22Rv1 (cell line): ENCODE results near the gene CARM1.

Experiments
- H3K27ac ChIP-seq: fragments of 450-650 bp; 2 replicates; pipeline ENCODE4 v1.5.1; 2017
- ZFX ChIP-seq: fragments of 450-650 bp; IDR thresholded peaks from 2 replicates; pipeline ENCODE4 v1.6.1; 2017; ENCODE audit warnings: antibody characterized with exemption, borderline replicate concordance
- TF ChIP-seq, protein P1 (sequence below): fragments of 450-650 bp; IDR thresholded peaks from 2 replicates; pipeline ENCODE4 v1.5.1; 2017; ENCODE audit warnings: mild to moderate bottlenecking

Gene CARM1

GRCh38 chr19:10871711-10872545 is 575 bp downstream of the CARM1 start:
- peak overlapping the region; percentile 71 for H3K27ac ChIP-seq
- no peak for TF ChIP-seq ZFX
- TF ChIP-seq, protein P1, sequence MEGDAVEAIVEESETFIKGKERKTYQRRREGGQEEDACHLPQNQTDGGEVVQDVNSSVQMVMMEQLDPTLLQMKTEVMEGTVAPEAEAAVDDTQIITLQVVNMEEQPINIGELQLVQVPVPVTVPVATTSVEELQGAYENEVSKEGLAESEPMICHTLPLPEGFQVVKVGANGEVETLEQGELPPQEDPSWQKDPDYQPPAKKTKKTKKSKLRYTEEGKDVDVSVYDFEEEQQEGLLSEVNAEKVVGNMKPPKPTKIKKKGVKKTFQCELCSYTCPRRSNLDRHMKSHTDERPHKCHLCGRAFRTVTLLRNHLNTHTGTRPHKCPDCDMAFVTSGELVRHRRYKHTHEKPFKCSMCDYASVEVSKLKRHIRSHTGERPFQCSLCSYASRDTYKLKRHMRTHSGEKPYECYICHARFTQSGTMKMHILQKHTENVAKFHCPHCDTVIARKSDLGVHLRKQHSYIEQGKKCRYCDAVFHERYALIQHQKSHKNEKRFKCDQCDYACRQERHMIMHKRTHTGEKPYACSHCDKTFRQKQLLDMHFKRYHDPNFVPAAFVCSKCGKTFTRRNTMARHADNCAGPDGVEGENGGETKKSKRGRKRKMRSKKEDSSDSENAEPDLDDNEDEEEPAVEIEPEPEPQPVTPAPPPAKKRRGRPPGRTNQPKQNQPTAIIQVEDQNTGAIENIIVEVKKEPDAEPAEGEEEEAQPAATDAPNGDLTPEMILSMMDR, result no peak

DNA sequence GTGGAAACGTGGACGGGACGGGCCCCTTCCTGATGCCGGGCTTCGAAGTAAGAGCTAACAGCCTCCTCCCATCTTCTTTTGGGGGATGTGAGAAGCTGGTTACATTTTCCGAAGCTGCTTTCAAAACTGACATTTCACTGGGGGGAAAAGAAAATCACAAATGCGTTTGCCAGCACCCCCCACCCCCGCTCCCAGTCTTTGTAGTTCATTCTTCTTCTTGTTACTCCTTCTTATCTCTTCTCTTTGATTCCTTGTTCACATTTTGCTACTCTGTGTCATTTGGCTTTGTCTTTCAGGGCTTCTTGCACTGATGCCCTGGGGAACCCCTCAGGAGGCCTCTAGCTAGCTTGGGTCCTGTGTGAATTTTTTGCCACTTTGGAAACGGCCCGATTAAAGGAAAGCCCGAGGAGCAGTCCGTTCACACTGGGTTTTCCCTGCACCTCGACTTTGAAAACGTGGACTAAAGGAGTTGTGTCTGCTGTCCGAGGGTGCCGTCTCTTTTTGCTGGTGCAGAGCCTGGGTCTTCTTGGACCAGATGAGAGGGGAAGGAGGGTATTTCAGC is 1.3 kb downstream of the CARM1 start:
- TF ChIP-seq, protein P1, result no peak
- no peak for TF ChIP-seq ZFX
- H3K27ac ChIP-seq, result peak overlapping the region; percentile 71

GRCh38 chr19:10874024-10874423 is 2.7 kb downstream of the CARM1 start:
- H3K27ac ChIP-seq, result no peak overlapping the region
- no peak for TF ChIP-seq ZFX
- TF ChIP-seq, protein P1, result no peak

DNA sequence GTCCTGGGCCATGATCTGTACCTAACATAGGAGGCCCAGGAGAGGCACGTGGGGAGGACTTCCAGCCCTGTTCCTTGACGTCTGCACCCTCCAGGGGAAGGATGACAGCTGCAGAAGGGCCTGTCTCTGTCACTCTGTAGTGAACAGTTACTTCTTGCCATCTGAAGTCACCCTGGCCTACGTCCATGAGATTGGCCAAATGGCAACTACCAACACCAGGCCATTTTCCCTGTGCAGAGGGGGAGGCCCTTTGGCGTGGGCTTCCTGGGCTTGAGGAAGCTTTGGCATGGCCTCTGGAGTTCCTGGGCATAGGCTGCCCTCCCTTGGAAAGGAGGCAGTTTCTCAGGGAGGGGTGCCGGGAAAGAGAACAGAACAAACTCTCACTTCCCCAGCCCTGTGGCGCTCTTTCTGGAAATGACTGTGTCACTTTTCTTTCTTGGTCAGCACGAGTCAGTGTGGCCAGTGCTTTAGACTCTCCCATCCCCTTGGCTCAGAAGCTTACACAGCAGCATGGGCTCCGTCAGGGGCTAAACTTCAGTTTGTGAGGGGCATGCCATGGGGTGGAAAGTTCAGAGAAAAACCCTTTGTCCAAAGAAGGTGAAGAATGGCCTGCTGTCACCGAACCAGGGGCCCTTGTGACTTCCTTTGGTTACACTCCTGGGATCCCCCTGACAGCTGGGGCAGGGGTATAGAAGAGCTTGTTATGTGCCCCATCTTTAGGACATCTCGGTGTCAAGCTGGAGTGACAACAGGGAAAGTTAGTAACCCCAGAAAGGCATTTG is 5.3 kb downstream of the CARM1 start:
- TF ChIP-seq ZFX, result no peak
- TF ChIP-seq, protein P1, result no peak
- no peak overlapping the region for H3K27ac ChIP-seq

DNA sequence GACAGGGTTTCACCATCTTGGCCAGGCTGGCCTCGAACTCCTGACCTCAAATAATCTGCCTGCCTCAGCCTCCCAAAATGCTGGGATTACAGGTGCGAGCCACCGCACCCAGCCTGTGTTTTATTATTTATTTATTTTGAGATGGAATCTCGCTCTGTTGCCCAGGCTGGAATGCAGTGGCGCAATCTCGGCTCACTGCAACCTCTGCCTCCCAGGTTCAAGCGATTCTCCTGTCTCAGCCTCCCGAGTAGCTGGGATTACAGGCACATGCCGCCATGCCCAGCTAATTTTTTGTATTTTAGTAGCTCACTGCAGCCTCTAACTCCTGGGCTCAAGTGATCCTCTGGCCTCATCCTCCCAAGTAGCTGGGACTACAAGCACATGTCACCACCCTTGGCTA is 6.3 kb downstream of the CARM1 start:
- H3K27ac ChIP-seq, result peak overlapping the region; percentile 74

GRCh38 chr19:10878253-10878652 is 6.9 kb downstream of the CARM1 start:
- TF ChIP-seq ZFX, result no peak
- TF ChIP-seq, protein P1, result no peak
- H3K27ac ChIP-seq, result peak overlapping the region; percentile 74

- TF ChIP-seq, protein P1, result no peak
- TF ChIP-seq ZFX, result no peak
- no peak overlapping the region for H3K27ac ChIP-seq
Observed at GRCh38 chr19:10881403-10882107, 10.2 kb downstream of the CARM1 start.
